OCI-LY7 (cell line): Measurements from ENCODE around the gene PUDP.

Experiments
- EZH2phosphoT487 ChIP-seq: fragments of 200-600 bp; sonication (generic); IDR thresholded peaks from 2 replicates; pipeline ENCODE4 v1.6.1; 2018; ENCODE audit warnings: low read depth, borderline replicate concordance, mild to moderate bottlenecking, mixed run types, antibody characterized with exemption, low read length, moderate library complexity, mixed read lengths
- TF ChIP-seq, protein P1 (sequence below): fragments of 200-600 bp; sonication (generic); conservative IDR thresholded peaks from 2 replicates; pipeline ENCODE4 v1.5.1; 2014; ENCODE audit warnings: mild to moderate bottlenecking, antibody characterized with exemption, low read length, moderate library complexity, mixed read lengths

DNA sequence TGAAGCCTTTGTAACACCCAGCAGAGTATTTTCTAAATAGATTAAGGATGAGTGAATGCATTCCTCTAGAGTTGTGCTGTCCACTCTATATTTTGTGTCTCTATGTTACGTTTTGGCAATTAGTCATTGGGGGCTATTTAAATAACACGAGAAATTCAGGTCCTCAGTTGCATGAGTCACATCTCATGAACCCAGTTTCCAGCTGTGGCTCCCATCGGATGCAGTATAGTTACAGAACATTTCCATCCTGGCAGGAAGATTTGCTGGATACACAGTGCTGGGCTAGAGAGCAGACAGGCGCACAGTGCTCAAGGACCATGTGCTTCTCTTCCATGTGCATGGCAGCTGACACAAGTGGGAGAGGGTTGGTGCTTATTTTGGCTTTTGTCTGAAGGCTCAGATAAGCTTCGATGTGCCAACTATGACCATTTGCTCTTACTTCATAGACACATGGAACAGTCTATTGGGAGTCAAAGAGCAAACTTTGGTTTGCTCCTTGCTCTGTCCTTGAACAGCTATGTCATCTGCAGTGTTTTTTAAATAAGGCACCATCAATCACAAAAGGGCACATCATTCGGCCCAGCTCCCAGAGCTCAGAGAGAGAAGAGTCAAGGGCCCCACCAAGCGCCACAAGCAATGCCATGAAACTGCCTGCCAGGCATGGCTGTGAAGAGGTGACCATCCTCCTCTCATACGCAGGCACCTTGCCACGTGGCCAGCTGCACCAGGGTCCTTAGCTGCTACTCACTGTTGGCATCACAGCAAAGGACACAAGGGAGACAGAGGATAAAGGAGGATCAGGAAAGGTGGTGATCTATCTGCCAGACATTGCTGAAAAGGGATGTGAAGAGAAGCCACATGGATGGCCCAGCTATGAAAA is 8.5 kb downstream of the PUDP start:
- TF ChIP-seq, protein P1, sequence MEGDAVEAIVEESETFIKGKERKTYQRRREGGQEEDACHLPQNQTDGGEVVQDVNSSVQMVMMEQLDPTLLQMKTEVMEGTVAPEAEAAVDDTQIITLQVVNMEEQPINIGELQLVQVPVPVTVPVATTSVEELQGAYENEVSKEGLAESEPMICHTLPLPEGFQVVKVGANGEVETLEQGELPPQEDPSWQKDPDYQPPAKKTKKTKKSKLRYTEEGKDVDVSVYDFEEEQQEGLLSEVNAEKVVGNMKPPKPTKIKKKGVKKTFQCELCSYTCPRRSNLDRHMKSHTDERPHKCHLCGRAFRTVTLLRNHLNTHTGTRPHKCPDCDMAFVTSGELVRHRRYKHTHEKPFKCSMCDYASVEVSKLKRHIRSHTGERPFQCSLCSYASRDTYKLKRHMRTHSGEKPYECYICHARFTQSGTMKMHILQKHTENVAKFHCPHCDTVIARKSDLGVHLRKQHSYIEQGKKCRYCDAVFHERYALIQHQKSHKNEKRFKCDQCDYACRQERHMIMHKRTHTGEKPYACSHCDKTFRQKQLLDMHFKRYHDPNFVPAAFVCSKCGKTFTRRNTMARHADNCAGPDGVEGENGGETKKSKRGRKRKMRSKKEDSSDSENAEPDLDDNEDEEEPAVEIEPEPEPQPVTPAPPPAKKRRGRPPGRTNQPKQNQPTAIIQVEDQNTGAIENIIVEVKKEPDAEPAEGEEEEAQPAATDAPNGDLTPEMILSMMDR: no peak
- no peak for TF ChIP-seq EZH2phosphoT487
